ENCODE data around the gene DNAJC1.
"Not testable (repeated sequence)": the region's sequence is repeated elsewhere in the genome, so short reads cannot be mapped to it uniquely, and the experiment has no call there.

GRCh38 chr10:21869087-21869486, 134.4 kb downstream of the DNAJC1 start:
- TF ChIP-seq CTCF (conservative IDR thresholded peaks at IDR 0.05); EZH2 (IDR thresholded peaks at IDR 0.05; ENCODE audit: low read depth): not testable (repeated sequence)
